ENCODE data around the gene ARMC2. TPM values are rescaled to one million over a fixed set of nuclear protein-coding genes. Genes with fewer than 3 reads are reported as not detected.

The ARMC2 gene
- total and polyA plus RNA-seq, 2 of the 4 experiments (the other 2 are of a cell fraction), result 0.72 to 3.9 TPM

GRCh38 chr6:108937170-108937569 lies 88.9 kb downstream of the ARMC2 start:
- Histone ChIP-seq H2BK20ac (ENCODE audit: low read depth, low read length) (no peak overlapping the region), H4K5ac (ENCODE audit: low read depth, low read length) (no peak overlapping the region), H2BK5ac (ENCODE audit: low read depth, low read length, poor library complexity, severe bottlenecking) (no peak overlapping the region), H3K14ac (replicated peaks; ENCODE audit: low read depth, low read length) (no peak overlapping the region), H3K27ac (ENCODE audit: insufficient read depth, low read length) (no peak overlapping the region), H3K79me1 (ENCODE audit: low read depth in 1 of 2, low read length in 2 of 2) (no peaks in the 10 kb centered on the region), H3K4me2 (ENCODE audit: low read depth, low read length) (no peak overlapping the region), H3K9me1 (ENCODE audit: insufficient read depth, low read length) (no peaks in the 10 kb centered on the region), H3K23ac (ENCODE audit: low read depth, low read length) (no peak overlapping the region), H3K36me3 (ENCODE audit: control insufficient read depth, insufficient read depth, low read length) (no peaks in the 10 kb centered on the region), H3K18ac (ENCODE audit: low read depth, low read length) (no peak overlapping the region), H3K9me3 (ENCODE audit: control insufficient read depth, insufficient read depth, low read length) (no peaks in the 10 kb centered on the region), H2AK9ac (replicated peaks; ENCODE audit: low read depth, low read length, poor library complexity) (no peak overlapping the region), H2AFZ (replicated peaks; ENCODE audit: low read length, poor library complexity) (no peak overlapping the region), H2AK5ac (ENCODE audit: low read depth, low read length) (no peak overlapping the region), H3K56ac (ENCODE audit: extremely low read depth, insufficient read depth, low read length) (no peak overlapping the region), H3K9ac (ENCODE audit: low read depth, low read length) (no peak overlapping the region), H4K91ac (ENCODE audit: insufficient read depth, low read depth, low read length) (no peak overlapping the region), H4K20me1 (ENCODE audit: insufficient read depth, low read length) (no peaks in the 10 kb centered on the region), H2BK120ac (ENCODE audit: low read depth, low read length) (no peak overlapping the region), H3K4me3 (ENCODE audit: insufficient read depth, low read depth, low read length) (no peak overlapping the region), H3K4me1 (ENCODE audit: control insufficient read depth, insufficient read depth, low read length) (no peaks in the 10 kb centered on the region), H2BK15ac (ENCODE audit: low read depth, low read length) (no peak overlapping the region), H4K8ac (ENCODE audit: low read depth in 2 of 2, low read length in 2 of 2) (no peak overlapping the region), H3K4ac (ENCODE audit: low read depth, low read length) (no peak overlapping the region), H3K27me3 (ENCODE audit: control insufficient read depth, insufficient read depth, low read length) (no peaks in the 10 kb centered on the region)
- in situ Hi-C loops (cut with MboI; ENCODE audit: low sequenced_read_pairs) (no loop called here), intact Hi-C loops (cut with micrococcal nuclease) (no loop called here), dilution Hi-C loops (cut with HindIII; ENCODE audit: low sequenced_read_pairs, unreplicated experiment) (no loop called here)
- WGBS, 2 experiments (ENCODE audit: extremely low coverage in 2 of 2, insufficient read length in 1 of 2), result no CpG with 5 or more reads among the region's 1 CpG
- no peak for TF ChIP-seq MAZ (IDR thresholded peaks at IDR 0.05; ENCODE audit: borderline replicate concordance, low read depth, low read length)
- TF ChIP-seq SMC3 (IDR thresholded peaks at IDR 0.05; ENCODE audit: low read depth, low read length), result no peak
- TF ChIP-seq, protein P1, sequence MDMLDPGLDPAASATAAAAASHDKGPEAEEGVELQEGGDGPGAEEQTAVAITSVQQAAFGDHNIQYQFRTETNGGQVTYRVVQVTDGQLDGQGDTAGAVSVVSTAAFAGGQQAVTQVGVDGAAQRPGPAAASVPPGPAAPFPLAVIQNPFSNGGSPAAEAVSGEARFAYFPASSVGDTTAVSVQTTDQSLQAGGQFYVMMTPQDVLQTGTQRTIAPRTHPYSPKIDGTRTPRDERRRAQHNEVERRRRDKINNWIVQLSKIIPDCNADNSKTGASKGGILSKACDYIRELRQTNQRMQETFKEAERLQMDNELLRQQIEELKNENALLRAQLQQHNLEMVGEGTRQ (IDR thresholded peaks at IDR 0.05; ENCODE audit: low read depth, low read length), result no peak
- no peak for TF ChIP-seq RCOR1 (IDR thresholded peaks at IDR 0.05; ENCODE audit: insufficient replicate concordance, low read length)
- no peak for TF ChIP-seq MXI1 (IDR thresholded peaks at IDR 0.05; ENCODE audit: borderline replicate concordance, low read depth, low read length)
- TF ChIP-seq, protein P2, sequence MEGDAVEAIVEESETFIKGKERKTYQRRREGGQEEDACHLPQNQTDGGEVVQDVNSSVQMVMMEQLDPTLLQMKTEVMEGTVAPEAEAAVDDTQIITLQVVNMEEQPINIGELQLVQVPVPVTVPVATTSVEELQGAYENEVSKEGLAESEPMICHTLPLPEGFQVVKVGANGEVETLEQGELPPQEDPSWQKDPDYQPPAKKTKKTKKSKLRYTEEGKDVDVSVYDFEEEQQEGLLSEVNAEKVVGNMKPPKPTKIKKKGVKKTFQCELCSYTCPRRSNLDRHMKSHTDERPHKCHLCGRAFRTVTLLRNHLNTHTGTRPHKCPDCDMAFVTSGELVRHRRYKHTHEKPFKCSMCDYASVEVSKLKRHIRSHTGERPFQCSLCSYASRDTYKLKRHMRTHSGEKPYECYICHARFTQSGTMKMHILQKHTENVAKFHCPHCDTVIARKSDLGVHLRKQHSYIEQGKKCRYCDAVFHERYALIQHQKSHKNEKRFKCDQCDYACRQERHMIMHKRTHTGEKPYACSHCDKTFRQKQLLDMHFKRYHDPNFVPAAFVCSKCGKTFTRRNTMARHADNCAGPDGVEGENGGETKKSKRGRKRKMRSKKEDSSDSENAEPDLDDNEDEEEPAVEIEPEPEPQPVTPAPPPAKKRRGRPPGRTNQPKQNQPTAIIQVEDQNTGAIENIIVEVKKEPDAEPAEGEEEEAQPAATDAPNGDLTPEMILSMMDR (conservative IDR thresholded peaks at IDR 0.05; ENCODE audit: low read depth, low read length), result no peak
- TF ChIP-seq CHD1 (IDR thresholded peaks at IDR 0.05; ENCODE audit: low read depth, low read length), result no peak
- TF ChIP-seq, protein P3, sequence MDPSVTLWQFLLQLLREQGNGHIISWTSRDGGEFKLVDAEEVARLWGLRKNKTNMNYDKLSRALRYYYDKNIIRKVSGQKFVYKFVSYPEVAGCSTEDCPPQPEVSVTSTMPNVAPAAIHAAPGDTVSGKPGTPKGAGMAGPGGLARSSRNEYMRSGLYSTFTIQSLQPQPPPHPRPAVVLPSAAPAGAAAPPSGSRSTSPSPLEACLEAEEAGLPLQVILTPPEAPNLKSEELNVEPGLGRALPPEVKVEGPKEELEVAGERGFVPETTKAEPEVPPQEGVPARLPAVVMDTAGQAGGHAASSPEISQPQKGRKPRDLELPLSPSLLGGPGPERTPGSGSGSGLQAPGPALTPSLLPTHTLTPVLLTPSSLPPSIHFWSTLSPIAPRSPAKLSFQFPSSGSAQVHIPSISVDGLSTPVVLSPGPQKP (IDR thresholded peaks at IDR 0.05; ENCODE audit: borderline replicate concordance, low read depth, low read length), result no peak
- TF ChIP-seq RAD21 (IDR thresholded peaks at IDR 0.05; ENCODE audit: low read length), result no peak
- TF ChIP-seq RFX5 (IDR thresholded peaks at IDR 0.05; ENCODE audit: low read depth, low read length), result no peak
- DNase-seq (no peak), ATAC-seq (ENCODE audit: low read depth) (no peak)
- no TSS peak for BruUV-seq (replicated peaks)
- CTCF ChIA-PET, result no interaction called here
- POLR2A ChIA-PET (ENCODE audit: unreplicated experiment), result no interaction called here
